HCT116 (cell line): ENCODE data around the gene DELE1.

Experiments
- ATF3 ChIP-seq: IDR thresholded peaks from 2 replicates; pipeline ENCODE4 v1.6.1; 2012
- EGR1 ChIP-seq: IDR thresholded peaks from 2 replicates; pipeline ENCODE4 v1.6.1; 2012; ENCODE audit warnings: low read depth
- MAX ChIP-seq: IDR thresholded peaks from 2 replicates; pipeline ENCODE4 v1.6.1; 2012
- POLR2A ChIP-seq: IDR thresholded peaks from 2 replicates; pipeline ENCODE4 v1.7.0; 2011; ENCODE audit warnings: borderline replicate concordance; ENCODE audit not compliant: insufficient read depth, insufficient read length; ENCODE audit errors: extremely low read depth
- POLR2AphosphoS5 ChIP-seq: IDR thresholded peaks from 2 replicates; pipeline ENCODE4 v1.6.1; 2011; ENCODE audit warnings: mild to moderate bottlenecking, low read depth, low read length, moderate library complexity
- RAD21 ChIP-seq: IDR thresholded peaks from 2 replicates; pipeline ENCODE4 v1.6.1; 2012; ENCODE audit warnings: low read depth, mild to moderate bottlenecking
- SIN3A ChIP-seq: IDR thresholded peaks from 2 replicates; pipeline ENCODE4 v1.6.1; 2012; ENCODE audit warnings: low read depth
- SP1 ChIP-seq: IDR thresholded peaks from 2 replicates; pipeline ENCODE4 v1.6.1; 2012; ENCODE audit warnings: low read depth
- SRF ChIP-seq: IDR thresholded peaks from 2 replicates; pipeline ENCODE4 v1.6.1; 2012; ENCODE audit warnings: low read depth
- TCF7L2 ChIP-seq: IDR thresholded peaks from 2 replicates; pipeline ENCODE4 v1.7.0; 2011; ENCODE audit warnings: borderline replicate concordance, inconsistent platforms; ENCODE audit not compliant: insufficient read depth, insufficient read length; ENCODE audit errors: extremely low read depth
- YY1 ChIP-seq: IDR thresholded peaks from 2 replicates; pipeline ENCODE4 v1.6.1; 2011; ENCODE audit warnings: low read length, low read depth, moderate library complexity, mild to moderate bottlenecking; ENCODE audit not compliant: insufficient replicate concordance; ENCODE audit errors: extremely low read depth
- TF ChIP-seq, protein P1 (sequence below), 3 experiments: fragments of 200-600 bp in 1 of 3; sonication (generic) in 1 of 3; IDR thresholded peaks in 2 of 3; conservative IDR thresholded peaks in 1 of 3; 2 replicates each; pipeline ENCODE4 v1.5.1; 2012 to 2017; ENCODE audit warnings: low read depth in 2 of 3, low read length in 2 of 3, antibody characterized with exemption in 1 of 3, borderline replicate concordance in 1 of 3, control low read depth in 1 of 3, mild to moderate bottlenecking in 1 of 3, mixed read lengths in 1 of 3, mixed run types in 1 of 3, moderate library complexity in 1 of 3; ENCODE audit not compliant: insufficient read depth in 1 of 3
- TF ChIP-seq, protein P2 (sequence below): IDR thresholded peaks from 2 replicates; pipeline ENCODE4 v1.6.1; 2012; ENCODE audit warnings: low read depth

DNA sequence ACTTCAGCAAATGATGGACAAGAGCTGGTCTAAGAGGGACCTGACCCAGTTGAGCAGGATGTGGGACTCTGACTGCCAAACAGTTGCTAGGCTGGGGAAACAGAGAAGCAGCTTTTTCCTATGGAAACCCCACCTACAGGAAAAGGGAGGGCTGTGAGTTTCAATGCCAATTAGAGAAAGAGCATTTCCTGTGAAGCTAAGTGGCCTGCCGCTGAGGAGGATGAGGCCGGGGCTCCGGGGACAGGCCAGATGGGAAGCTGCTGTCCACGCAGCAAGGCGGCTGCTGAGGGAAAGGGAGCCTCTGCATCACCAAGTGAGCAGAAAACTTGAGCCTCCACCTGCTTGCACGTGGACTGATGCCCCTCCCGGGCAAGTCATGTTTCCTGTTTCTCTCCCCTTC lies 34.4 kb downstream of the DELE1 start, which contains the start of gene PCDH12:
- TF ChIP-seq SIN3A (no peak), ATF3 (no peak), POLR2AphosphoS5 (no peak), SP1 (no peak), MAX (no peak), TCF7L2 (no peak), POLR2A (no peak), SRF (no peak), YY1 (no peak), EGR1 (no peak), RAD21 (no peak)
- TF ChIP-seq, protein P1, sequence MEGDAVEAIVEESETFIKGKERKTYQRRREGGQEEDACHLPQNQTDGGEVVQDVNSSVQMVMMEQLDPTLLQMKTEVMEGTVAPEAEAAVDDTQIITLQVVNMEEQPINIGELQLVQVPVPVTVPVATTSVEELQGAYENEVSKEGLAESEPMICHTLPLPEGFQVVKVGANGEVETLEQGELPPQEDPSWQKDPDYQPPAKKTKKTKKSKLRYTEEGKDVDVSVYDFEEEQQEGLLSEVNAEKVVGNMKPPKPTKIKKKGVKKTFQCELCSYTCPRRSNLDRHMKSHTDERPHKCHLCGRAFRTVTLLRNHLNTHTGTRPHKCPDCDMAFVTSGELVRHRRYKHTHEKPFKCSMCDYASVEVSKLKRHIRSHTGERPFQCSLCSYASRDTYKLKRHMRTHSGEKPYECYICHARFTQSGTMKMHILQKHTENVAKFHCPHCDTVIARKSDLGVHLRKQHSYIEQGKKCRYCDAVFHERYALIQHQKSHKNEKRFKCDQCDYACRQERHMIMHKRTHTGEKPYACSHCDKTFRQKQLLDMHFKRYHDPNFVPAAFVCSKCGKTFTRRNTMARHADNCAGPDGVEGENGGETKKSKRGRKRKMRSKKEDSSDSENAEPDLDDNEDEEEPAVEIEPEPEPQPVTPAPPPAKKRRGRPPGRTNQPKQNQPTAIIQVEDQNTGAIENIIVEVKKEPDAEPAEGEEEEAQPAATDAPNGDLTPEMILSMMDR (IDR thresholded peaks at IDR 0.05 in 2 of 3, conservative IDR thresholded peaks at IDR 0.05 in 1 of 3; ENCODE audit: borderline replicate concordance in 1 of 3, insufficient read depth in 1 of 3, low read depth in 2 of 3, low read length in 2 of 3), result no peak
- TF ChIP-seq, protein P2, sequence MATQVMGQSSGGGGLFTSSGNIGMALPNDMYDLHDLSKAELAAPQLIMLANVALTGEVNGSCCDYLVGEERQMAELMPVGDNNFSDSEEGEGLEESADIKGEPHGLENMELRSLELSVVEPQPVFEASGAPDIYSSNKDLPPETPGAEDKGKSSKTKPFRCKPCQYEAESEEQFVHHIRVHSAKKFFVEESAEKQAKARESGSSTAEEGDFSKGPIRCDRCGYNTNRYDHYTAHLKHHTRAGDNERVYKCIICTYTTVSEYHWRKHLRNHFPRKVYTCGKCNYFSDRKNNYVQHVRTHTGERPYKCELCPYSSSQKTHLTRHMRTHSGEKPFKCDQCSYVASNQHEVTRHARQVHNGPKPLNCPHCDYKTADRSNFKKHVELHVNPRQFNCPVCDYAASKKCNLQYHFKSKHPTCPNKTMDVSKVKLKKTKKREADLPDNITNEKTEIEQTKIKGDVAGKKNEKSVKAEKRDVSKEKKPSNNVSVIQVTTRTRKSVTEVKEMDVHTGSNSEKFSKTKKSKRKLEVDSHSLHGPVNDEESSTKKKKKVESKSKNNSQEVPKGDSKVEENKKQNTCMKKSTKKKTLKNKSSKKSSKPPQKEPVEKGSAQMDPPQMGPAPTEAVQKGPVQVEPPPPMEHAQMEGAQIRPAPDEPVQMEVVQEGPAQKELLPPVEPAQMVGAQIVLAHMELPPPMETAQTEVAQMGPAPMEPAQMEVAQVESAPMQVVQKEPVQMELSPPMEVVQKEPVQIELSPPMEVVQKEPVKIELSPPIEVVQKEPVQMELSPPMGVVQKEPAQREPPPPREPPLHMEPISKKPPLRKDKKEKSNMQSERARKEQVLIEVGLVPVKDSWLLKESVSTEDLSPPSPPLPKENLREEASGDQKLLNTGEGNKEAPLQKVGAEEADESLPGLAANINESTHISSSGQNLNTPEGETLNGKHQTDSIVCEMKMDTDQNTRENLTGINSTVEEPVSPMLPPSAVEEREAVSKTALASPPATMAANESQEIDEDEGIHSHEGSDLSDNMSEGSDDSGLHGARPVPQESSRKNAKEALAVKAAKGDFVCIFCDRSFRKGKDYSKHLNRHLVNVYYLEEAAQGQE, result no peak
